Fibroblast of lung (primary cell): Measurements from ENCODE around the gene PRPH2. TPM values are rescaled to one million over a fixed set of nuclear protein-coding genes. Genes with fewer than 3 reads are reported as not detected.
A peak's percentile ranks its signal among the peaks of the same experiment; 100 is the strongest.

Source experiments
- DNase-seq, 2 donors: peaks; one replicate each; pipeline versions ENCODE4 v3.0.0 to v3.0.0-alpha.2; 2010; ENCODE audit warnings: low read depth in 2 of 2
- H2AFZ ChIP-seq: 2 replicates; pipeline ENCODE4 v1.5.1; 2012; ENCODE audit warnings: low read length, control low read depth, inconsistent platforms
- H3K27ac ChIP-seq: 2 replicates; pipeline ENCODE4 v1.5.1; 2011; ENCODE audit warnings: low read length, control low read depth; ENCODE audit not compliant: insufficient read depth
- H3K27me3 ChIP-seq: 2 replicates; pipeline ENCODE4 v1.5.1; 2011; ENCODE audit warnings: mild to moderate bottlenecking, low read length; ENCODE audit not compliant: control insufficient read depth, insufficient read depth
- H3K36me3 ChIP-seq: 2 replicates; pipeline ENCODE4 v1.5.1; 2011; ENCODE audit warnings: low read length; ENCODE audit not compliant: control insufficient read depth, insufficient read depth
- H3K4me1 ChIP-seq: 2 replicates; pipeline ENCODE4 v1.5.1; 2011; ENCODE audit warnings: low read length; ENCODE audit not compliant: control insufficient read depth, insufficient read depth; ENCODE audit errors: extremely low read depth
- H3K4me2 ChIP-seq: 2 replicates; pipeline ENCODE4 v1.5.1; 2011; ENCODE audit warnings: low read length, control low read depth; ENCODE audit not compliant: insufficient read depth; ENCODE audit errors: extremely low read depth
- H3K4me3 ChIP-seq, 4 experiments: fragments of 200-600 bp in 1 of 4; sonication (generic) in 1 of 4; replicated peaks in 1 of 4; 2 replicates each; pipeline ENCODE4 v1.5.1; 2011 to 2016; ENCODE audit warnings: low read length in 4 of 4, low read depth in 3 of 4, mild to moderate bottlenecking in 3 of 4, control low read depth in 2 of 4, inconsistent platforms in 1 of 4, mixed read lengths in 1 of 4; ENCODE audit not compliant: insufficient read depth in 1 of 4; ENCODE audit errors: control extremely low read depth in 1 of 4
- H3K79me2 ChIP-seq: 2 replicates; pipeline ENCODE4 v1.5.1; 2012; ENCODE audit warnings: mild to moderate bottlenecking, low read length, inconsistent platforms; ENCODE audit not compliant: control insufficient read depth, insufficient read depth
- H3K9ac ChIP-seq: 2 replicates; pipeline ENCODE4 v1.5.1; 2011; ENCODE audit warnings: mild to moderate bottlenecking, low read length, control low read depth; ENCODE audit not compliant: insufficient read depth
- H3K9me3 ChIP-seq: 2 replicates; pipeline ENCODE4 v1.5.1; 2012; ENCODE audit warnings: low read depth, low read length; ENCODE audit not compliant: control insufficient read depth, insufficient read depth
- H4K20me1 ChIP-seq: 2 replicates; pipeline ENCODE4 v1.5.1; 2011; ENCODE audit warnings: low read length; ENCODE audit not compliant: control insufficient read depth, insufficient read depth; ENCODE audit errors: extremely low read depth
- EZH2 ChIP-seq: IDR thresholded peaks from 2 replicates; pipeline ENCODE4 v1.5.1; 2012; ENCODE audit warnings: low read length, control low read depth, mild to moderate bottlenecking; ENCODE audit errors: missing control alignments
- polyA plus RNA-seq, 2 donors: library from polyadenylated mRNA; depleted of rRNA in 1 of 2; stranded (reverse) in 1 of 2; unstranded in 1 of 2; fragments of >200 nt; gene quantifications; 2 replicates each; pipeline ENCODE4 v1.2.1, GENCODE V29; 2011 to 2012; ENCODE audit warnings: missing spikeins in 1 of 2
- total RNA-seq: library from RNA; depleted of rRNA; stranded (reverse); fragments of >200 nt; gene quantifications from 2 replicates; pipeline ENCODE4 v1.2.1, GENCODE V29; 2014
- TF ChIP-seq, protein P1 (sequence below), 2 donors: IDR thresholded peaks in 1 of 2; conservative IDR thresholded peaks in 1 of 2; 1 replicate in 1 of 2; 2 replicates in 1 of 2; pipeline ENCODE4 v1.5.1; 2011 to 2012; ENCODE audit warnings: low read length in 2 of 2, control low read depth in 1 of 2, inconsistent platforms in 1 of 2, low read depth in 1 of 2, mild to moderate bottlenecking in 1 of 2

PRPH2 gene
- total and polyA plus RNA-seq, 2 donors (not counting 1 experiment from before 2014, with no cell fraction given): 6.3 to 8.6 TPM

DNA sequence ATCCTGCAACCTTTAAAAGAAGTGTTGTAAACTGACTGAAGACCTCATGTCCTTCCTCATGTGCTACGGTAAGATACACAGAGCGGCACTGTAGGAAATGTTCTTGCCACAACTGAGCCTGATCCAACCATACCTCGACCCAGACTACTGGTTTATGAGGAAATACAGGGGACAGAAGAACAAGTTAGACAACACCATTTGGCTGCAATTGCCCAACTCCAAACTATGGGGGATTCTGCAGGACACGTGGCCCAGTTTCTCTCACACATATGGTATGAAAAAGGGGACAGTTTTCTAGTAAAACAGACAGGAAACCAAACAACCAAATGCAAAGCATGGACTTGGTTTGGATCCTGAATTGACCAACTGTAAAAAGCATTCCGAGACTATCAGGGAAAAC is 10.5 kb downstream of the PRPH2 start:
- no peak overlapping the region for H2AFZ ChIP-seq
- H3K79me2 ChIP-seq: no peaks in the 10 kb centered on the region

DNA sequence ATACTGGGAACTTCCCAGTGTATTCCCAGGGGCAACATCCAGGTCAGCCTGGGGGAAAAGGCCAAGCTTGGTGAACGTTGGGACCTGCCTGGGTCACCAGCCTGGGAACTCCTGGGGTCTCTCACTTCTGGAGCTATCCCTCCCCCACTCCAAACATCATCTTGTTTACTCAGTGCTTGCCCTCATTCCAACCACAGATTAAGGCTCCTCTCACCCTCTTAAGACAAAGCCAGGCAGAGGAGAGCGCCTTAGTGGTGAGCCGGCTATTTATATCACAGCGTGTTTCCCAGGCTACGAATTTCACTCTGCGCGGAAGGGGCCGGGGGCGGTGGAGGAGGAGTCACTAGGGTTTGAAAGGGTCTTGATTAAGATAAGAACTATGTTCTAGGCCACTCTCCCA is 12.1 kb downstream of the PRPH2 start:
- no peak for TF ChIP-seq EZH2
- TF ChIP-seq, protein P1, sequence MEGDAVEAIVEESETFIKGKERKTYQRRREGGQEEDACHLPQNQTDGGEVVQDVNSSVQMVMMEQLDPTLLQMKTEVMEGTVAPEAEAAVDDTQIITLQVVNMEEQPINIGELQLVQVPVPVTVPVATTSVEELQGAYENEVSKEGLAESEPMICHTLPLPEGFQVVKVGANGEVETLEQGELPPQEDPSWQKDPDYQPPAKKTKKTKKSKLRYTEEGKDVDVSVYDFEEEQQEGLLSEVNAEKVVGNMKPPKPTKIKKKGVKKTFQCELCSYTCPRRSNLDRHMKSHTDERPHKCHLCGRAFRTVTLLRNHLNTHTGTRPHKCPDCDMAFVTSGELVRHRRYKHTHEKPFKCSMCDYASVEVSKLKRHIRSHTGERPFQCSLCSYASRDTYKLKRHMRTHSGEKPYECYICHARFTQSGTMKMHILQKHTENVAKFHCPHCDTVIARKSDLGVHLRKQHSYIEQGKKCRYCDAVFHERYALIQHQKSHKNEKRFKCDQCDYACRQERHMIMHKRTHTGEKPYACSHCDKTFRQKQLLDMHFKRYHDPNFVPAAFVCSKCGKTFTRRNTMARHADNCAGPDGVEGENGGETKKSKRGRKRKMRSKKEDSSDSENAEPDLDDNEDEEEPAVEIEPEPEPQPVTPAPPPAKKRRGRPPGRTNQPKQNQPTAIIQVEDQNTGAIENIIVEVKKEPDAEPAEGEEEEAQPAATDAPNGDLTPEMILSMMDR (conservative IDR thresholded peaks at IDR 0.05 in 1 of 2, IDR thresholded peaks at IDR 0.05 in 1 of 2; ENCODE audit: low read depth in 1 of 2, low read length in 2 of 2): no peak
- peak in 1 of 2 donors; percentile 75 for DNase-seq
- Histone ChIP-seq H3K9ac (no peak overlapping the region), H3K36me3 (no peaks in the 10 kb centered on the region), H3K4me3 (no peak overlapping the region), H2AFZ (no peak overlapping the region), H3K4me1 (no peaks in the 10 kb centered on the region), H3K4me2 (no peak overlapping the region), H3K79me2 (no peaks in the 10 kb centered on the region), H4K20me1 (no peaks in the 10 kb centered on the region), H3K27ac (no peak overlapping the region), H3K27me3 (no peaks in the 10 kb centered on the region), H3K9me3 (no peaks in the 10 kb centered on the region)

More for the DNA sequence above, 10.5 kb downstream of the PRPH2 start:
- Histone ChIP-seq H3K4me3 (no peak overlapping the region), H3K9me3 (no peaks in the 10 kb centered on the region), H4K20me1 (no peaks in the 10 kb centered on the region), H3K36me3 (no peaks in the 10 kb centered on the region), H3K27me3 (no peaks in the 10 kb centered on the region), H3K27ac (no peak overlapping the region), H3K4me2 (no peak overlapping the region), H3K4me1 (no peaks in the 10 kb centered on the region), H3K9ac (no peak overlapping the region)
- TF ChIP-seq, protein P1 (conservative IDR thresholded peaks at IDR 0.05 in 1 of 2, IDR thresholded peaks at IDR 0.05 in 1 of 2; ENCODE audit: low read depth in 1 of 2, low read length in 2 of 2): no peak
- TF ChIP-seq EZH2: no peak
- no peak for DNase-seq

- H3K36me3 ChIP-seq: no peaks in the 10 kb centered on the region
- no peak overlapping the region for H2AFZ ChIP-seq
- no peak overlapping the region for H3K9ac ChIP-seq
- H4K20me1 ChIP-seq: no peaks in the 10 kb centered on the region
- no peaks in the 10 kb centered on the region for H3K79me2 ChIP-seq
- no peaks in the 10 kb centered on the region for H3K9me3 ChIP-seq
- no peaks in the 10 kb centered on the region for H3K4me1 ChIP-seq
- no peak for DNase-seq
- no peak overlapping the region for H3K27ac ChIP-seq
- H3K4me2 ChIP-seq: no peak overlapping the region
- no peak for TF ChIP-seq EZH2
- TF ChIP-seq, protein P1 (conservative IDR thresholded peaks at IDR 0.05 in 1 of 2, IDR thresholded peaks at IDR 0.05 in 1 of 2; ENCODE audit: low read depth in 1 of 2, low read length in 2 of 2): no peak
- no peaks in the 10 kb centered on the region for H3K27me3 ChIP-seq
- H3K4me3 ChIP-seq: no peak overlapping the region
Measured at GRCh38 chr6:42709871-42710270, 12.5 kb downstream of the PRPH2 start.
